ENCODE measurements around the gene SIRPB1. TPM values are rescaled to one million over a fixed set of nuclear protein-coding genes. Genes with fewer than 3 reads are reported as not detected.

The SIRPB1 gene
- total RNA-seq, 1 donor from 2014 or later: 1.6 TPM

GRCh38 chr20:1625083-1625690 lies 5.4 kb upstream of the SIRPB1 start:
- H3K4me3 Mint-ChIP-seq (ENCODE audit: unreplicated experiment): no peak overlapping the region
- H3K36me3 Mint-ChIP-seq (ENCODE audit: low read depth): no peaks in the 10 kb centered on the region
- no peaks in the 10 kb centered on the region for H3K9me3 Mint-ChIP-seq (ENCODE audit: low read depth)
- TF ChIP-seq CTCF (IDR thresholded peaks at IDR 0.05): no peak
- H3K27ac Mint-ChIP-seq (ENCODE audit: unreplicated experiment): no peak overlapping the region
- H3K4me1 Mint-ChIP-seq (ENCODE audit: low read depth): no peaks in the 10 kb centered on the region
- H3K27me3 Mint-ChIP-seq (ENCODE audit: low read depth): peaks cover 14% of the 10 kb centered on the region
- DNase-seq (ENCODE audit: low spot score): no peak

GRCh38 chr20:1623501-1624205 lies 3.8 kb upstream of the SIRPB1 start:
- Mint-ChIP-seq H3K4me3 (ENCODE audit: unreplicated experiment) (no peak overlapping the region), H3K27ac (ENCODE audit: unreplicated experiment) (no peak overlapping the region), H3K4me1 (ENCODE audit: low read depth) (no peaks in the 10 kb centered on the region), H3K27me3 (ENCODE audit: low read depth) (peaks cover 10% of the 10 kb centered on the region), H3K9me3 (ENCODE audit: low read depth) (peaks cover 9% of the 10 kb centered on the region), H3K36me3 (ENCODE audit: low read depth) (no peaks in the 10 kb centered on the region)
- TF ChIP-seq CTCF (IDR thresholded peaks at IDR 0.05): no peak
- DNase-seq (ENCODE audit: low spot score): no peak

- DNase-seq (ENCODE audit: low spot score): no peak
- H3K27ac Mint-ChIP-seq (ENCODE audit: unreplicated experiment): no peak overlapping the region
- peaks cover 6% of the 10 kb centered on the region for H3K27me3 Mint-ChIP-seq (ENCODE audit: low read depth)
- no peaks in the 10 kb centered on the region for H3K4me1 Mint-ChIP-seq (ENCODE audit: low read depth)
- TF ChIP-seq CTCF (IDR thresholded peaks at IDR 0.05): no peak
- no peak overlapping the region for H3K4me3 Mint-ChIP-seq (ENCODE audit: unreplicated experiment)
- H3K36me3 Mint-ChIP-seq (ENCODE audit: low read depth): no peaks in the 10 kb centered on the region
- H3K9me3 Mint-ChIP-seq (ENCODE audit: low read depth): peaks cover 15% of the 10 kb centered on the region
Observed at GRCh38 chr20:1622450-1622849, 2.6 kb upstream of the SIRPB1 start.

GRCh38 chr20:1621316-1621715 lies 1.5 kb upstream of the SIRPB1 start:
- H3K4me1 Mint-ChIP-seq (ENCODE audit: low read depth): no peaks in the 10 kb centered on the region
- H3K36me3 Mint-ChIP-seq (ENCODE audit: low read depth): no peaks in the 10 kb centered on the region
- no peak overlapping the region for H3K27ac Mint-ChIP-seq (ENCODE audit: unreplicated experiment)
- no peak for TF ChIP-seq CTCF (IDR thresholded peaks at IDR 0.05)
- peaks cover 15% of the 10 kb centered on the region for H3K9me3 Mint-ChIP-seq (ENCODE audit: low read depth)
- no peak for DNase-seq (ENCODE audit: low spot score)
- peaks cover 5% of the 10 kb centered on the region for H3K27me3 Mint-ChIP-seq (ENCODE audit: low read depth)
- no peak overlapping the region for H3K4me3 Mint-ChIP-seq (ENCODE audit: unreplicated experiment)

- no peak for DNase-seq (ENCODE audit: low spot score)
- peaks cover 4% of the 10 kb centered on the region for H3K27me3 Mint-ChIP-seq (ENCODE audit: low read depth)
- no peak for TF ChIP-seq CTCF (IDR thresholded peaks at IDR 0.05)
- no peaks in the 10 kb centered on the region for H3K4me1 Mint-ChIP-seq (ENCODE audit: low read depth)
- no peaks in the 10 kb centered on the region for H3K36me3 Mint-ChIP-seq (ENCODE audit: low read depth)
- no peak overlapping the region for H3K27ac Mint-ChIP-seq (ENCODE audit: unreplicated experiment)
- H3K9me3 Mint-ChIP-seq (ENCODE audit: low read depth): peaks cover 18% of the 10 kb centered on the region
- H3K4me3 Mint-ChIP-seq (ENCODE audit: unreplicated experiment): no peak overlapping the region
Observed at GRCh38 chr20:1618954-1619540, 762 bp downstream of the SIRPB1 start.

Measured in chondrocyte (in vitro differentiated cells).